ENCODE data around the gene HOXB1.
A peak's percentile ranks its signal among the peaks of the same experiment; 100 is the strongest.
"Not testable (repeated sequence)": the region's sequence is repeated elsewhere in the genome, so short reads cannot be mapped to it uniquely, and the experiment has no call there.

HOXB1 gene

DNA sequence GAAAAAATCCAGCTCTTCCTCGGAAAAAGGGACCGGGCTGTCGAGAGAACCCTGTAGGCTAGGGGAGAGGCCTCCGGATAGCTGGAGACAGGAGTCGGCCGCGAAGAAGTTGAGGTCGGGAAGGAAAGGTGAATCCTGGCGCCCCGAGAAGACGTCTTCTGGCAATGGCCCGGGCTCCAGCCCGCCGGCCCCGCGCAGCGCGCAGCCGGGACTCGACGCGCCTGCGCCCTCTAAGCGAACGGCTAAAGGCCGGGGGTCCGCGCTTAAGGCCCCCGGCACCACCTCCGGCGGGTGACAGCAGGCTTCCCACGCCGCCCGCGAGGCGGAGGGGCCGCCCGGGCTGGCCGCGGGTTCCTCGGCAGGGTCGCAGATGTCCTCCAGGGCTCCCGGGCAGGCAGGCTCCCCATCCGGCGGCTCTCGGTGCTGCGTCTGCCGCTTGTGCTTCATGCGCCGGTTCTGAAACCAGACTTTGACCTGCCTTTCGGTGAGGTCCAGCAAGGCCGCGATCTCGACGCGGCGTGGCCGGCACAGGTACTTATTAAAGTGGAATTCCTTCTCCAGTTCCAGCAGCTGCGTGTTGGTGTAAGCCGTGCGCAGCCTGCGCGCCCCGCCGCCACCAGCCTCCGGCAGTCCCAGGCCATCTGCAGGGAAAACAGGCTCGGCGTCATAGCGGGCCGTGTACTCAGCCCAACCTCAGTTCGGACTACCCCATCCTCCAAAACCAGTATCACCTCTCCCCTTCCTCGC, 12.5 kb upstream of the HOXB1 start:
- no peak for DNase-seq (ENCODE audit: low read depth)

DNA sequence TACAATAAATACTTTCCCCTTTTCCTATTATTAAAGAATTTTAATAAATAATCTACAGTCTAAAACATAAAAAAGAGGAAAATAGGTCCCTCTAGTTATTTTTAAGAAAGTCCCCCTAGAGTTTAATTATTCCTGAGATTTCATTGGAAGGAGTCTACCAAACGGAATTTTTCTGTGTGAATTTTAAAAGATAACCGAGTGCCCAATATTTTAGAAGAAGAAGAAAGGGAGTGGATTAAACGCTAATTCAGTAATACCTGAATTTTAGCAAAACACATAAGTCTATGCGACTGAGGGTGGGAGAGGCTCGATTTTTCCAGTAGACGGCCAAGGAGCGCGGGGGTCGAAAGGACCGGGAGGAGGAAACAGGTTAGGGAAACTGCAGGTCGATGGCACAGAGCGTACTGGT, 11.9 kb upstream of the HOXB1 start:
- DNase-seq (ENCODE audit: low read depth), result no peak

DNA sequence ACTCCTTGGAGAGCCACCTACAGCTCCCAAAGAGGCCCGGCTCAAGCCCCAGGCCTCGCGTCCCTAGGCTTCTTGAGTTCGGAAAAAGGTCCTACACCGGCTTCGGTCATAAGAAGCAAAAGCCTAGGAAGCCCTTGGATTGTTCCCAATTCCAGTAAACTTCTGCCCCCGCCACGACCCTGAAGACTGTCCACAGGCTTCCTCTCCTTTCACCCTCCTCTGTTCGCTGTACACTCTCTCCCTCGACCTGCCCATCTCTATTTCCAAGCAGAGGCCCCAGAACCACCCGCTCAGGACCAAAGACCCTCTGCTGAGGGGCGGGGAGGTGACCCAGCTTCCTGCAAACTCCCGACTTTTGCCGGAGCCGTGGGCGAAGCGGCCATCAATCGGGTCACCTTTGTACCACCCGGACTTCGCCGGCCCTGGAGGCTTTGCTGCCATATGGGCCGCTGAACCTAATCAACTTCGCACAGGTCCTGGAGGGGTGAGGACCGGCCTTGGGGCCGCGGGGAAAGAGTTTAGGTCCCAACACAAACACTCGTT, 11.4 kb upstream of the HOXB1 start:
- DNase-seq (ENCODE audit: low read depth), result no peak

DNA sequence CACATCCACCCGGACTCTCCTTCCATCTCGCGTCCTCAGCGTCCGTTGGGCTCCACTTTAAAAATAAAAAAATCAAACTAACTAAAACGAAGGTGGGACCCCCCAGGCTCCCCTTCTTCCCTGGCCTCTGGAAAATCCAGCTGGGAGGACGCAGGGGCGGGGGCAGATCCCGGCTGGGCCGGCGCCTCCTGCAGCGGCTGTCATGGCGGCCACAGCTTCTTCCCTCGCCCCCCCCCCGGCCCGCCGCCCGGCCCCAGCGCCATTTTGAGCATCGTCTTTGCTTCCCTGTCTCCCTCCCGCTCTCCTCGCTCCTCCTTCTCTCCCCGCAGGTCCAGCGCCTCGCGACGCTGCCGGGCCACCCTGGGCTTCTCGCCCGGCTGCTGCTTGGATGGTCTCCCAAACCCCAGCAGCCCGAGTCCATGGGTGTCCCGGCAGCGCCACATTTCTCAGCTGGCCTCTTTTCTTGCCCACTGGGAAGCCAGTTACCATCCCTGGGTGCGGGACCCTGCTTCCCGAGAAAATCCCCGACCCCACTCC, 10.8 kb upstream of the HOXB1 start:
- DNase-seq (ENCODE audit: low read depth), result peak; percentile 75

DNA sequence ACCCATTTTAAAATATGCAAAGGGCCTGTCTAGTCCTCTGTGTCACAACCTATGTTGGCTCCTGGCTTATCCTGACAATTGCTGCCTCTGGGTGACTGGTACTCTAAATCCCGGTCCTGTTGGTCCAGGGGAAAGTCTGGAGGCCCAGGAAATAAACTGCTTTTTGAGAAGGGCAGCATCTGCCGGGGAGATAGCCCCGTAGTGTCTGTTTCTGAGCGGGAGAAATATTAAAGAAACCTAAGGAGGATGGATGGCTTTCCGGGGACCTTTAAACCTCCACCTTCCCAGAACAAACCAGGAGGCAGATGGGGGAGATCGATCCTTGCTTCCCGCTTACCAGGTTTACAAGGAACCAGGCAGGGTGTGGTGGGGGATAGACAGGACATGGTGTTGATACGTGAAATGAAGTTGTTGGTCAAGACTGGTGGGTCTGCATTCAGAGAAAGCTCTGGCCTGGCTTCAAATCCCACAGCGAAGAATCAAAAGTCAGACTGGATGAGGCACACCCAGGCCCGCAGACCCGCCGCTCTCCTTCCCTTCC, 10.3 kb upstream of the HOXB1 start:
- DNase-seq (ENCODE audit: low read depth), result no peak

DNA sequence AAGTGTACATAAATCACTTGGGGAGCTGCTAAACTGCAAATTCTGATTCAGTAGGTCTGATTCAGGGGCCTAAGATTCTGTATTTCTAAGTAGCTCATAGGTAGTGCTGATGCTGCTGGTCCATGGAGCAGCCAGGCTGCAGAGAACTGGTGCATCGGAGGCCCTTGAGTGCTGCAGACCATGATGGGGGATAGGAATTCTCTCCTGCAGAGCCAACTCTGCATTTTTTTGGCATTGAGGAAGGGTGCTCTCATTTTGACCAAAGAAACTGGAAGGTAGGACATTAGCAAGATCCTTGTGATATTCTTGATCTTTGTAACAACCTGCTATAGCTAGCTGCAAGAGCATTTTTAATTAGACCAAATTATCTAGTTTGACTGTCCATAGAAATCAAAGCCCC, 9.4 kb upstream of the HOXB1 start:
- no peak for DNase-seq (ENCODE audit: low read depth)

DNA sequence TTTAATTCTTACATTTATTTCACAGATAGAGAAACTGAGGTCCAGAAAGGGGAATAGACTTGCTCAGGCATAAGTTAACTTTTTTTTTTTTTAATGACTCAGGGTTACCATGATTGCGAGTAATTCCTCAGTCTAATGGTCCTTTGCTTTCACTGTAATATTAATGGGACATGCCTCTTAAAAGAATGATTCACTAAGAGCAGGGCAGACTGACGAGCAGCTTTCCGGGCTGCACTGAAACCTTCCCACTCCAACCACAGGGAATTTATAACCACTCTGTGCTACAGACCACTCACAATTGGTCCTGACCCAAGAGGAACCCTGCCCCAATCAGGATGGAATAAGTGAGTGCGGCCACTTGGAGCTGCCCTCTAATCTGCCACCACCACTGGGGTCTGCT, 8.4 kb upstream of the HOXB1 start:
- no peak for DNase-seq (ENCODE audit: low read depth)

DNA sequence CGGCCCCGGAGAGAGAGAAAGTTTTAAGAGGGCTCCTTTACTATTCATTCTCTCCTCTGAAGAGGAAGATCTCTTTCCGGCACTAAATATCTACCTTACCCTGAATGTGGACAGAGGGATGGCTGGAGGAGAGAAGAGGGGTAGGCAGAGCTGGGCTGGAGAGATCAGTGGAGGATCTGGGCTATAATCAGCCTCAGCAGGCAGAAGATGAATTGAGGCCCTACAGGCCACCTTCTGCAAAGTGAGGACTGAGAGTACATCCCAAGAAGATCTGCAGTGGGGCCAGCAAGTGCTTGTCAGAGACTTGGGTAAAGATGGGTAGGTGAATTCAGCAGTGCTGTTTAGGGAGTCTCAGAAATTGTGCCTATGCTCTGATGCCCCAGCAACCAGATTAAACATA, 6.5 kb upstream of the HOXB1 start:
- no peak for DNase-seq (ENCODE audit: low read depth)

DNA sequence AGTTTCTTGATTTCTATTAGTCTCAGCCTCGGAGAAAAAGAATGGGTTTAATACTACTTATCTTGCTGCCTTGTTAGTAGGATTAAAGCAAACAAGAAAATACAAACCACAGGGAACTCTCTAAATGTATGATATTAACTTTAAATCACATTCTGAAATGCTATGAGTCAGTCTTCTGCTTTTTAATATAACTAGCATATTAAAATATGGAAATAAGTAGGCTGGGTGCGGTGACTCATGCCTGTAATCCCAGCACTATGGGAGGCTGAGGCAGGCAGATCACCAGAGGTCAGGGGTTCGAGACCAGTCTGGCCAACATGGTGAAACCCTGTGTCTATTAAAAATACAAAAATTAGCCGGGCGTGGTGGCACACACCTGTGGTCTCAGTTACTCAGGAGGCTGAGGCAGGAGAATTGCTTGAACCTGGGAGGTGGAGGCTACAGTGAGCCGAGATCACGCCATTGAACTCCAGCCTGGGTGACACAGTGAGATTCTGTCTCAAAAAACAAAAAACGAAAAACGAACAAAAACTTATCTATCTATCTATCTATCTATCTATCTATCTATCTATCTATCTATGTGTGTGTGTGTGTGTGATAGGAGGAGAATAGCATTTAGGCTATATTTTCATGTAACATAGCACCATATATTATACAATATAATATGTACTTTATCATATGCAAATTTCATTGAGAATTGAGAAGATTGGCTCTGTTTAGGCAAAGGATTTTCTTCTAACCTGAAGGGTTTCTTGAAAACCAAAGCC, 5.2 kb upstream of the HOXB1 start:
- DNase-seq (ENCODE audit: low read depth), result not testable (repeated sequence)

DNA sequence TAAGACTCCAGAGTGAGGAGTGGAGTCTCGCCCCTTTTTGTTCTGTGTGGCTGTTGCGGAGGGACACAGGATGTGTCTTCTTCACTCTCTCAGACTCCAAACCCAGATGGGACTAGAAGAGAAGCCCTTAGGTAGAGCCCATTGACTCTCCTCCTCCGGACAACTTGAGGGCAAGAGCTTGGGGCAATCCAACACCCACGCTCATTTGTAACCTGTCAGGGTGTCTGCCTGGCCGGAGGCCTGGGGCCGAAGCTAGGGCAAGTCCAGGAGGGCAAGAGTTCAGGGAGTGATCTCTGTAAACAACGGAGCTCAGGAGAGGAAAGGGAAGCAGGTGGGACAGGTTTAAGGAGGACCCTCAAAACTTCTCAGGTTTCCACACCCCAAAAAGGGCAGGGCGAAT, 1.4 kb upstream of the HOXB1 start:
- DNase-seq (ENCODE audit: low read depth), result no peak

DNA sequence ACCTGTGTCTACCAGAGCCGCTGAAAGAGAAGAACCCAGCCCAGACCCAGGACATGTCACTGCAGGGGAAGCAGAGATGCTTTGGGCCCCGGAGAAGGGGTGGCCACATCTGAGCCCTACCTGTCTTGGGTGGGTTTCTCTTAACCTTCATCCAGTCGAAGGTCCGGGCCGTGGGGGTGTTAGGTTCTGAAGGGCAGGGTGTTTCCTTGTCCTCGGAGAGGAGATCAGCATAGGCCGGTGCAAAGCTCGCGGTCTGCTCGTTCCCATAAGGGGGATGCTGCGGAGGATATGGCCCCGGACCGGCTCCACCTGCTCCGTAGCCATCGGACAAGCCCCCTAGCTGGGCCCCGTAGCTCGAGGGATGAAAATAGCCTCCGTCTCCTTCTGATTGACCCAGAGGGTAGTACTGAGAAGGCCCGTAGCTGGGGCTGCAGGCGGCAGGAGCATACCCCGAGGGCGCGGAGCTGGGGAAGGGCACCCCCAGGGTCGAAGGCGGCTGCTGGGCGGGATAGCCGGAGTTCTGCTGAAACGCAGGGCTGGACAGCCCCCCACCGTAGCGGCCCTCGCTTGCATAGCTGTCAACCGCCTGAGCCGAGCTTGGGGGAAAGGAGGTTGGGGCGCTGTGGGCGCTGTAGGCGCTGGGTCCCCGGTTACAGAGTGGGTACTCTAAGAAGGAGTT, 464 bp downstream of the HOXB1 start:
- no peak for DNase-seq (ENCODE audit: low read depth)

DNA sequence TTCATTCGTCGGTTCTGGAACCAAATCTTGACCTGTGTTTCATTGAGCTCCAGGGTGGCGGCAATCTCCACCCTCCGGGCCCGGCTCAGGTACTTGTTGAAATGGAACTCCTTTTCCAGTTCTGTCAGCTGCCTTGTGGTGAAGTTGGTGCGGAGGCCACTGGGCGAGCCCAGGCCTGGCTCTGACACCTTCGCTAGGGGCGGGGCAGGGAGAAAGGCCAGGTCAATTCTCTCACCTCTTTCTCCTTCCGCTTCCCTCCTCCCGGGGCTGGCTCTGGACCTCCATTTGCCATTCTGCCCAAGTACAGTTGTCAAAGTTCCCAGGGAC, 1.2 kb downstream of the HOXB1 start:
- DNase-seq (ENCODE audit: low read depth), result no peak

DNA sequence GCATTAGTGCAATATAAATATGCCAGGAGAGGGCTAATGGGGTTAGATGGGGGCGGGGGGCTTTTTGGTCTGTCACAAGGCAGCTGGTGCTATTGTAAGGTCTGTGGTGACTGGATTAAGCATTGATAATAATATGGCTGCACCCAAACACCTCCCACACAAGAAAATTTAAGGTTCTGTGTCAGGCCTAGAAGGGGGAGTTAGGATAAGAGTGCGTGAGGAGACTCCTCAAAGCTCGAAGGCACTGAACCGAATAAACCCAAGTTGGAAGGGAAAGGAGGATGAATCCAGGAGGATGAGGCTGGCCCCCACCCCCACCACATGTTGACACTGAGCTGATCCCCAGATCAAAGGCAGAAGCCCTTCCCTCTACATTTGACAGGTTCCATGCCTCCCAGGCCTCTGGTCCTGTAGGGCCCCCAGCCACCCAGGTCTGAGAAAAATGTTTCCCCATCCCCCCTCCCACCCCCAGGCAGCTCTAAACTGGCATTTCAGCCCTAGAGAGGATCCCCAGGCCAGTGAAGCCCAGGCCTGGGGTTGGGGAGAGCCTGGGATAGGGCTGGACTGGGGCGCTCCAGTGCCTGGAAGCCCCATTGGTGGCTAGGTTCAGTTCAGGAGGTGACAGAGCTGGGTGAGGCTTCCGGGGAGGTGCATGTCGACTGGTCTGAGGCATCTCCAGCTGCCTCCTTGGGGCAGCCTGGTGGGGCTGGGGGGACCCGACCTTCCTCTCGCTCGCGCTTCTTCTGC, 1.7 kb downstream of the HOXB1 start:
- no peak for DNase-seq (ENCODE audit: low read depth)

DNA sequence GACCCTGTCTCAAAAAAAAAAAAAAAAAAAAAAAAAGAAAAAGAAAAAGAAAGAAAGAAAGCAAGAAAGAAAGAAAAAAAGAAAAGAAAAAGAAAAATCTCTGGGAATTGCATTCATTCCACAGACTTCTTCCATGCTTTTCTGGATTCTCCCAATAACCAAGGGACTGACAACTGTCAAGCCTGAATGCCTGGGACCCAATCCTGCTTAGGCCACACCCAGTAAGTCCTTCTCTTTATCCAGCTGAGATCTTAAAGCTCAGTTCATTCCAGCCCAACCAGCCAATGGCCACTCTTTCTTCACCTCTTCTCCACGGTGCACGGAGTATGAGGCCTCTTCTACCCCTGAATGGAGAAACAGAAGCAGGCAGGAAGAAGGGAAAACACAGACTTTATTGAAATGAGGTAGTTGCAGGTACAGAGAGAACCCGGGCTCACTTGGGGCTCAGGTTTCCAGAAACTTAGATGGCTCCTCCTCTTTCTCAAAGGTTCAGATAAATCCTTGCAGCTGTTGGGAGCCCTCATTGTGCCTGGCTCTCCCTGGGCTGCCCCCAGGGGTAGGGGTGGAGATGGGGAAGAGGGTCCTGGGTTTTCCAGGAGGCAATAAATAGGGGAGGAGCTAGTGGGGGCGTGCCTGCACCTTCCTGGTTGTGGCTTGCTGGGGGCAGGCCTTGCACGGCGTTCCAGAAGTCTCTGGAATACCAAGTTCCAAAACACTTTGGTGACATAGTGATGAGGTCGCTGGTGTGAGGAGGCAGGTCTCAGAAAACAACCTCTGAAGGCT, 2.5 kb downstream of the HOXB1 start:
- DNase-seq (ENCODE audit: low read depth), result no peak

DNA sequence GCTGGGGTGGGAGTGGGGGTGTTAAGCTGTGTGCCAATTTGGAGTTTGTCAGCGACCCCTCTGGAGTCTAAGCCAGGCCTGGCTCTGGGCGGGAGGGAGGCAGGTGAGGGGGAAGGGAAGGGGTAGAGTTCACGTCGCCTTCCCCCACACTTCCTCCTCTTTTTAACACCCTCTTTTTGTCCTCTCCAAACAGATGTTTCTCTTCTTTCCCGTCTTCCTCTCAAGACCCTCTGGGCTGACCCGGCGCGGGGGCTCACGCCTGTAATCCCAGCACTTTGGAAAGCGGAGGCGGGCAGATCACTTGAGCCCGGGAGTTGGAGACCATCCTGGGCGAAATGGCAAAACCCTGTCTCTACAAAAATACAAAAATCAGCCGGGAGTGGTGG, 3.3 kb downstream of the HOXB1 start:
- no peak for DNase-seq (ENCODE audit: low read depth)

DNA sequence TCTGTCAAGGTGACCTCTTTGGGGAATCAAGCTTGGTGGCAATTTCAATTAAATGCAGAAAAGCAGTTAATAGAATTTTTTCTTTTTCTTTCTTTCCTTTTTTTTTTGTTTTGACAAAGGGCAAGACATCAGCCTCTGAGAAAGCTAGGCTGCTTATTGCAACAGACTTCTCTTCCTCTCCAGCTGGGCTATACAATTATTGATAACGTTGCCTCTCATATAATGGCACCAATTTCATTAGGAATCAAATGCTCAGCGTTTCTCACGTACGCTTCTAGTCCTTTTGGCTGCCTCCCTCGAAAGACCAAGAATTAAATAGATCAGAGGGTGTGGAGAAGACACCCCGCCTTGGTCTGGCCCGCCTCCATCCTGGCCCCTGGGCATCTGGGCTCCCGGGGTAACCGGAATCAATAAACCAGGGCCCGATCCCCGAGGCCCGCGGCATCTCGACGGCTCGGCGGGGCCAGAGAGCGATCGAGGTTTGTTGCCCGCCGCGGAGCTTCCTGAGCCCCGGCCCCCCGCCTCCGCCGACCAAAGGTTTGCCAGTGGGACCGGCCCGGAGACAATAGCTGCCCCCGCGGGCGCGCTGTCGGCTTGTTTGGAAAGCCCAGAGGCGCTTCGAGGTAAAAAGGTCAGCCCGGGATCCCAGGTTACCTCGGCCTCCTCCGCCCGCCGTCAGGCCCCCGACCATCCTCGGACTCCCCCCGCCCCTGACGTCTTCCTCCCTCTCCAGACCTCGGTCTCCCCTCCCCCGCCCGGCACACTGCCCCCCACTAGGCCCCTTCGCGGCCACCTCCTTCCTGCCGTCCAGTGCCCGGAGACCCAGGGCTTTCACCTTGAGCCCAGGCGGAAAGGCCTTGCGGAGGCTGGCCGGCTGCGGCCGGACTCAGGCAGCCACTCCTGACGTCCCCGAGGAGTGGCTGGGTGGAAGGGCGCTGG, 3.9 kb downstream of the HOXB1 start:
- no peak for DNase-seq (ENCODE audit: low read depth)

DNA sequence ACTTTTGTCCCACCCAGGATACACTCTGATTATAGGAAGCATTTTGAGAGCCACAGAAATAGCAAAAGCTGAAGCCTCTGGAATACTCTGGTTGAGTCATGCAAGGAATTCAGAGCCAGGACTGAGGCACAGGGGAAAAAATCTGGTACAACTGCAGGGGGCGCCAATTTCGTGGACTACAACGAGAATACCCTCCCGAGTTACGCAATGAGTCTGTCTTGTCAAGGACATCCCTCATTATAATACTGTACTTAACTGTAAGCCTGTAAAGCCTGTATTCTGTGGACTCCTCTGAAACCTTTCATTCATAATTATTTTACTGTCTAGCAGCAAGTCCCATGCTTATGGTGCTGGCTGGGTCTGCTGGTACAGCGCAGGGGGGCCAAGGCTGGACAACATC, 7.8 kb downstream of the HOXB1 start:
- no peak for DNase-seq (ENCODE audit: low read depth)

DNA sequence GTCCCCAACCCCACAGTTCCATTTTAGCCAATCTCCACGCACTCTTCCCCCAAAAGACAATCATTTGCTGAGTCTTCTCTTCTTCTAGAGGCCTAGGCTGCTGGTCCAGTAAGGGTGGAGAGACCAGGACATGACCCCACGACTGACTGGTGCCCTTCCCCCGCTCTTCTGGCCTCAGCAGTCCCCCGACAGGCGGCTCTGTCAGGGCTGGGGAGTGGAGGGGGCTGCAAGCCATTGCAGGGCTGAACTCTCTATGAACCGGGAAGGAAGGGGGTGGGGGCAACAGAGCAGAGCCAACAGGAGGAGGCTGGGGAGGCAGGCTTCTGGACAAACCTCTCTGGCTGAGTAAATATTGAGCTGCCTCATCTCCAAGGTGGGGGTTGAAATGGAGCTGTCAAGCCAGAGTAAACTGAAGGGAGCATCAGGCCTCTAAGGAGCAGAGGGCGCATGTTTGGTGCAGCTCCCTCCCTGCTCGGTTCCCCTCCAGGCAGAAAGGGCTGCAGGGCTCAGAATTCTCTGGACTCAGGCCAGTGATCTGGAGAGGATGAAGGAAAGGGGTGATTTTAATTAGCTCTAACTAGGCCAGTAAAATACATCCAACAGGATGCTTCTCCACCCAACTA, 8.7 kb downstream of the HOXB1 start:
- DNase-seq (ENCODE audit: low read depth), result no peak

DNA sequence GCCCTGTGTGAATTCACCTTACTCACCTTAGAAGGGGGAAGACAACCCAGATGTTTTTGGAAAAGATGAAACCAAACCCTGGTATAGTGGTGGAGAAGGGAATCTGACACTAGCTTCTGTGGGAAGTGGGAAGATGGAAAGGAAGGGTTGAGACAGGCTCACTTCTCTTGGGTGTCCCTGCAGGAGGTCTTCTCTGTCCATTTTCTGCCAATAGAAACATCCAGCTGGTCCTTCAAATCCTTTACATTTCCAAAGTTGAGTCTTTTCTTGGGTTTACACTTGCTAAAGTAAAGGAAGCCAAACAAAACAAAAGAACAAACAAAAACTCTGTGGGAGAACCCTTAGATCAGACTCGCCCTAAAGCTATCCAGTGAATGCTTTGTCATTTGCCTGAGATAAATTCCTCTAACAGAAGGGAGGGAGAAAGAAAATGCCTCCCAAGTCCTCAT, 10.2 kb downstream of the HOXB1 start:
- no peak for DNase-seq (ENCODE audit: low read depth)
